Neutrophil (primary cell): ENCODE results near the gene TTLL5.
"Not testable (repeated sequence)": the region's sequence is repeated elsewhere in the genome, so short reads cannot be mapped to it uniquely, and the experiment has no call there.

Experiments used
- H3K27ac ChIP-seq: fragments of 200-600 bp; sonication (generic); 2 replicates; pipeline ENCODE4 v1.5.1; 2016; ENCODE audit warnings: mild to moderate bottlenecking, moderate library complexity
- H3K27me3 ChIP-seq: fragments of 200-600 bp; sonication (generic); 2 replicates; pipeline ENCODE4 v1.6.0; 2016; ENCODE audit warnings: mild to moderate bottlenecking
- H3K36me3 ChIP-seq: fragments of 200-600 bp; sonication (generic); 2 replicates; pipeline ENCODE4 v1.5.1; 2017
- H3K4me1 ChIP-seq, 2 experiments: fragments of 200-600 bp in 1 of 2; sonication (generic) in 1 of 2; 1 replicate in 1 of 2; 2 replicates in 1 of 2; pipeline versions ENCODE4 v1.5.1 to v1.6.1; 2013 to 2016; ENCODE audit warnings: low read depth in 1 of 2, low read length in 1 of 2, mild to moderate bottlenecking in 1 of 2, moderate library complexity in 1 of 2; ENCODE audit not compliant: control insufficient read depth in 1 of 2, insufficient read depth in 1 of 2
- H3K4me3 ChIP-seq, 2 experiments: fragments of 200-600 bp in 1 of 2; sonication (generic) in 1 of 2; 1 replicate in 1 of 2; 2 replicates in 1 of 2; pipeline ENCODE4 v1.5.1; 2013 to 2016; ENCODE audit warnings: low read depth in 1 of 2, low read length in 1 of 2, mild to moderate bottlenecking in 1 of 2, moderate library complexity in 1 of 2
- H3K9me3 ChIP-seq: fragments of 200-600 bp; sonication (generic); 2 replicates; pipeline ENCODE4 v1.5.1; 2016
- TF ChIP-seq, protein P1 (sequence below): fragments of 200-600 bp; sonication (generic); IDR thresholded peaks from 2 replicates; pipeline ENCODE4 v1.5.1; 2016; ENCODE audit warnings: antibody characterized with exemption

Gene TTLL5

GRCh38 chr14:75842551-75842950, 181.5 kb downstream of the TTLL5 start:
- Histone ChIP-seq H3K4me1 (peaks cover 8 to 10% of the 10 kb centered on the region in 2 experiments), H3K36me3 (no peaks in the 10 kb centered on the region), H3K27ac (no peak overlapping the region), H3K4me3 (no peak overlapping the region), H3K27me3 (no peaks in the 10 kb centered on the region), H3K9me3 (no peaks in the 10 kb centered on the region)
- TF ChIP-seq, protein P1, sequence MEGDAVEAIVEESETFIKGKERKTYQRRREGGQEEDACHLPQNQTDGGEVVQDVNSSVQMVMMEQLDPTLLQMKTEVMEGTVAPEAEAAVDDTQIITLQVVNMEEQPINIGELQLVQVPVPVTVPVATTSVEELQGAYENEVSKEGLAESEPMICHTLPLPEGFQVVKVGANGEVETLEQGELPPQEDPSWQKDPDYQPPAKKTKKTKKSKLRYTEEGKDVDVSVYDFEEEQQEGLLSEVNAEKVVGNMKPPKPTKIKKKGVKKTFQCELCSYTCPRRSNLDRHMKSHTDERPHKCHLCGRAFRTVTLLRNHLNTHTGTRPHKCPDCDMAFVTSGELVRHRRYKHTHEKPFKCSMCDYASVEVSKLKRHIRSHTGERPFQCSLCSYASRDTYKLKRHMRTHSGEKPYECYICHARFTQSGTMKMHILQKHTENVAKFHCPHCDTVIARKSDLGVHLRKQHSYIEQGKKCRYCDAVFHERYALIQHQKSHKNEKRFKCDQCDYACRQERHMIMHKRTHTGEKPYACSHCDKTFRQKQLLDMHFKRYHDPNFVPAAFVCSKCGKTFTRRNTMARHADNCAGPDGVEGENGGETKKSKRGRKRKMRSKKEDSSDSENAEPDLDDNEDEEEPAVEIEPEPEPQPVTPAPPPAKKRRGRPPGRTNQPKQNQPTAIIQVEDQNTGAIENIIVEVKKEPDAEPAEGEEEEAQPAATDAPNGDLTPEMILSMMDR, result no peak

- Histone ChIP-seq H3K27me3 (no peaks in the 10 kb centered on the region), H3K4me3 (no peak overlapping the region), H3K27ac (no peak overlapping the region), H3K36me3 (no peaks in the 10 kb centered on the region), H3K9me3 (no peaks in the 10 kb centered on the region), H3K4me1 (peaks cover 8 to 10% of the 10 kb centered on the region in 2 experiments)
- TF ChIP-seq, protein P1, result no peak
Measured at GRCh38 chr14:75844486-75844885, 183.4 kb downstream of the TTLL5 start.

DNA sequence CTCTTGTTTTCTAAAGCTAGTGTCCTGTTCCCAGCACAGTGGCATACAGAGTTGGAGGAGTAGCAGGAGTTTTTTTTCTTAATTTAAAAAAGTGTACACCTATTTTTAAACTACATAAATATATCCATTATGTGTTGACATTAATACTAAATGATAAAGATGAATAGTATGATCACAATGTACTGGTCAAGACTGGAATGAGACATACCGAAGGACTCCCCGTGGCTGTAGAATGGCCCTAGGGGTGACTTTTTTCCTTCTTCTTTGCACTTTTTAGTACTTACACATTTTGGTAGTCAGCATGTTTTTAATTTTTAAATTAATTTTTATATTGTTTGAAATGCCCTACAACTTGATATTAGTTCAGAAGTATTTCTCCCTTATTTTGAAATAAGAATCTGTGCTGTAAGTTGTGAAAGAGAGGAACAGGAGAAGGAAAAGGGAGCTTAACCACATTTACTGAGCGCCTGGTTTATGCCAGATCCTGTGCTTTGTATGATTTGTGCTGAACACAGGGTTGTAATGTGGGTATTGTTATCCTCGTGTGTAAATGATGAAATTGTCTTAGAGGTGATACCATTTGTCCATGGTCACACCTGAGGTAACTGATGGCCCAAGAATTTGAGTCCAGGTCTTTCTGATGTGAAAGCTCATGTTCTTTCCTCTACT, 184.2 kb downstream of the TTLL5 start:
- H3K27ac ChIP-seq, result no peak overlapping the region
- peaks cover 8 to 10% of the 10 kb centered on the region in 2 experiments for H3K4me1 ChIP-seq
- no peaks in the 10 kb centered on the region for H3K27me3 ChIP-seq
- no peaks in the 10 kb centered on the region for H3K9me3 ChIP-seq
- TF ChIP-seq, protein P1, result no peak
- no peaks in the 10 kb centered on the region for H3K36me3 ChIP-seq
- no peak overlapping the region for H3K4me3 ChIP-seq

DNA sequence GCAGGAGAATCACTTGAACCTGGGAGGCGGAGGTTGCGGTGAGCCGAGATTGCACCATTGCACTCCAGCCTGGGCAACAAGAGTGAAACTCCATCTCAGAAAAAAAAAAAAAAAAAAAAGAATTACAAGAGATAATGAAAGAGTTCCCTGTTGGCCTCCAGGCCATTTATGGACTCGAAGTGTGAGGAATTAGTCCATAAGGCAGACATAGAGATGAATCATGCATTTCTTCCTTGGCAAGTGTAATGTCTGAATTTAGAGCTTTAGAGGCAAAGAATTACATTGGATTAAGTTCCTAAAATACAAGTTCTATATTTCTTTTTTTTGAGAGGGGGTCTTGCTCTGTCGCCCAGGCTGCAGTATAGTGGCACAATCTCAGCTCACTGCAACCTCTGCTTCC, 185.6 kb downstream of the TTLL5 start:
- not testable (repeated sequence) for H3K27ac ChIP-seq, H3K27me3 ChIP-seq, H3K36me3 ChIP-seq, H3K9me3 ChIP-seq, H3K4me3 ChIP-seq
- H3K4me1 ChIP-seq, result peaks cover 8 to 10% of the 10 kb centered on the region in 2 experiments

DNA sequence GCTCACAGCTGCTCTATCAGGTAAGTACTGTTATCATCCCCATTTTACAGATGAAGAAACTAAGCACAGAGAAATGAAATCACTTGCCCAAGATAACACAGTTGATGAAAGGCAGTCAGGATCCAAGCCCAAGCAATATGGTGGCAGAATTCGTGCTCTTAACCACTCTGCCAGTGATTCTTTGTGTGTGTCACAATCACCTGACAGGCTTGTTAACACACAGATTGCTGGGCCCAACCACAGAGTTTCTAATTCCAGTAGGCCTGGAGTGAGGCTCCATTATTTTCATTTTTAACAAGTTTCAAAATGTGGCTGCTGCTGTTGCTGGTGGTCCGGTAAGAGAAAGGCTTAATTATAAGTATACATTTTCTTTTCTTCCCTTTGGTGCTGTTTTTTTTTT, 186.5 kb downstream of the TTLL5 start:
- Histone ChIP-seq H3K9me3 (no peaks in the 10 kb centered on the region), H3K27me3 (no peaks in the 10 kb centered on the region), H3K36me3 (no peaks in the 10 kb centered on the region), H3K4me1 (peaks cover 8 to 10% of the 10 kb centered on the region in 2 experiments), H3K4me3 (no peak overlapping the region), H3K27ac (no peak overlapping the region)
- TF ChIP-seq, protein P1, result no peak

DNA sequence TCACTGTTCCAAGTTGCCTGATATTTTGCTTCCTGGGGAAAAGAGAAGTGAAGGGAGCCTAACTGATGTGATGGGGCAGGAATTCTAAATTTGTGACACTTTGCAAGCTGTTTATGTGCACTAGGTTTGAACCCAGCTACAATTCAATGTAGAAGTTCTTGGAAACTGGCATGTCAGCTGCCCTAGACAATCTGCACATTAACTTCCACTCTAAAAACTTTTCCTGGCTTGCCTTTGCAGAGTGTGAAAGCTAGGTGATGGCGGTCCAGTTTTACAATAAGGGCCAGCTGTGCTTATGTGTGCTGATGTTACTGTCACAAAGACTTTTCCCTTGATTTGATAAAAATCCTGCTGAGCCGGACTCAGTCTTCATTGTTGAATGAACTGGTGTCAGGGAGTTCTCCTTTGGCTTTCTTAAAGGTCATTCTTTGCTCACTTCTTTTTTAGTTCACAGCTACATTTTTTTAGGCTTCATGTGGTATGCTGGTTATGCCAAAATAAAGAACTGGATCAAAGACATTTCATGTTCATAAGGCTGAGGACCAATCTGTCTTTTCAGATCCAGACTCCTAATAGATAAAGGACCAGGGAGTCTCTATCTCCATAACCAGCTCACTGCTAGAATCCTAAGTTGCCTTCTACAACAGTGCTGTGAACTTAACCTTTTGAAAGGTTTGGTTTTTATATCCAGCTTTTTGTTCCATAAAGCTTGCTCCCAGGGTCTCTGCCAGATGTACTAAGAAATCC, 187.3 kb downstream of the TTLL5 start:
- no peak overlapping the region for H3K4me3 ChIP-seq
- peaks cover 3% of the 10 kb centered on the region in 2 experiments for H3K4me1 ChIP-seq
- no peak overlapping the region for H3K27ac ChIP-seq
- H3K27me3 ChIP-seq, result no peaks in the 10 kb centered on the region
- H3K36me3 ChIP-seq, result no peaks in the 10 kb centered on the region
- TF ChIP-seq, protein P1, result no peak
- no peaks in the 10 kb centered on the region for H3K9me3 ChIP-seq
